ENCODE results near the gene INTS4.

DNA sequence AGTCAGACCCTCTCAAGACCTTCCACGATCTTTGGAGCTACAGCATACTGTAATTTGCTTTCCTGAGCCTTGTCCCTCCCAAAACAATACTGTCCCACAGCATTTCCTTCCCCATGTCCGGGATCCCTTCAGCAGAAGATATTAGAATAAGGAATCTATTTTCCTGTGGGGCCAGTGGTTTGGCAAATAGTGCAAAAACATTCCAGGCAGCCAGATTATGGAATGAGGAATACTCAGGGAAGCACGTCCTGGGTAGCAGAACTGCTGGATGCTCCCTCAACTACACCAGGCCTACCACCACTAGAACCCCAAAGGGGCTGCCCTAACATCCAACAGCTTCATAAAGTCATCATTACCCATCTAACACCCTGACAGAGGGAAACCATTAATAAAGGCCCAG lies 112.1 kb downstream of the INTS4 start:
- TF ChIP-seq, protein P1, sequence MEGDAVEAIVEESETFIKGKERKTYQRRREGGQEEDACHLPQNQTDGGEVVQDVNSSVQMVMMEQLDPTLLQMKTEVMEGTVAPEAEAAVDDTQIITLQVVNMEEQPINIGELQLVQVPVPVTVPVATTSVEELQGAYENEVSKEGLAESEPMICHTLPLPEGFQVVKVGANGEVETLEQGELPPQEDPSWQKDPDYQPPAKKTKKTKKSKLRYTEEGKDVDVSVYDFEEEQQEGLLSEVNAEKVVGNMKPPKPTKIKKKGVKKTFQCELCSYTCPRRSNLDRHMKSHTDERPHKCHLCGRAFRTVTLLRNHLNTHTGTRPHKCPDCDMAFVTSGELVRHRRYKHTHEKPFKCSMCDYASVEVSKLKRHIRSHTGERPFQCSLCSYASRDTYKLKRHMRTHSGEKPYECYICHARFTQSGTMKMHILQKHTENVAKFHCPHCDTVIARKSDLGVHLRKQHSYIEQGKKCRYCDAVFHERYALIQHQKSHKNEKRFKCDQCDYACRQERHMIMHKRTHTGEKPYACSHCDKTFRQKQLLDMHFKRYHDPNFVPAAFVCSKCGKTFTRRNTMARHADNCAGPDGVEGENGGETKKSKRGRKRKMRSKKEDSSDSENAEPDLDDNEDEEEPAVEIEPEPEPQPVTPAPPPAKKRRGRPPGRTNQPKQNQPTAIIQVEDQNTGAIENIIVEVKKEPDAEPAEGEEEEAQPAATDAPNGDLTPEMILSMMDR (IDR thresholded peaks at IDR 0.05) = no peak
- no peak for TF ChIP-seq POLR2A (IDR thresholded peaks at IDR 0.05)
